Sigmoid colon (tissue), 4 donors: Measurements from ENCODE around the gene GLOD5.

Experiments used
- CTCF ChIP-seq, 4 experiments: fragments of 450-650 bp in 3 of 4; fragments of 200-600 bp in 1 of 4; IDR thresholded peaks; one replicate each; pipeline ENCODE4 v1.5.1; 2016 to 2019; ENCODE audit warnings: antibody characterized with exemption in 4 of 4, mild to moderate bottlenecking in 3 of 4, moderate library complexity in 2 of 4
- POLR2AphosphoS5 ChIP-seq, 4 donors: sonication (generic); formaldehyde crosslinking; IDR thresholded peaks; one replicate each; pipeline ENCODE4 v1.6.1; 2017; ENCODE audit warnings: antibody characterized with exemption in 4 of 4

- no peak for TF ChIP-seq POLR2AphosphoS5 (IDR thresholded peaks at IDR 0.05)
- TF ChIP-seq CTCF (IDR thresholded peaks at IDR 0.05): no peak
These were observed 61.5 kb downstream of the GLOD5 start for GRCh38 chrX:48823053-48823452.
